LNCaP clone FGC (cell line): Measurements from ENCODE around the gene BMP6.

ENCODE experiments used
- DNase-seq: peaks from one replicate; pipeline ENCODE4 v3.0.0-alpha.2; 2011; ENCODE audit warnings: low read depth
- H3K4me3 ChIP-seq: 2 replicates; pipeline ENCODE4 v1.5.1; 2011; ENCODE audit warnings: mild to moderate bottlenecking, low read depth, low read length, control low read depth
- CTCF ChIP-seq: IDR thresholded peaks from 2 replicates; pipeline ENCODE4 v1.5.1; 2012; ENCODE audit warnings: mild to moderate bottlenecking; ENCODE audit not compliant: control insufficient read depth, insufficient read depth; ENCODE audit errors: extremely low read depth

Gene BMP6

DNA sequence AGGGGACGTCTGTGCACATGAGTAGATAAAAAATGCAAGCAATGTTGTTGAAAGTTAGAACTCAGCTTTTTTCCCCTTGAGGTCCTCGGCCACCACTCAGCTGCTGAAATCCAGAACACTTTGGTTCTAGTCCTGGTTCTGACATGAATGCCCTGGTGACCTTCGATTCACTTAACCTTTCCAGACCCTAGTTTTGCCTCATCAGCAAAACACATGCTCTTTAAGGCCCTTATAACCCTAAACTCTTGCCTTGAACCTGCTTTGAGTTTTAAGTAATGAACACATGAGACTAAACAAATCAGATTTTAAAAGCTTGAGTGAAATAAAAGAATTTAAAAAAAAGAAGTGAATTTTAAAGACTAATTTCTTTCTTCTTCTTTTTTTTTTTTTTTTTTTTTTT lies 33.4 kb downstream of the BMP6 start:
- TF ChIP-seq CTCF = no peak
- H3K4me3 ChIP-seq = no peak overlapping the region
- DNase-seq = no peak

- no peak for DNase-seq
- H3K4me3 ChIP-seq = no peak overlapping the region
- no peak for TF ChIP-seq CTCF
These were observed 35.2 kb downstream of the BMP6 start for GRCh38 chr6:7761051-7761450.

- no peak for TF ChIP-seq CTCF
- no peak for DNase-seq
- no peak overlapping the region for H3K4me3 ChIP-seq
These were observed 36.9 kb downstream of the BMP6 start for GRCh38 chr6:7762760-7763159.

- no peak for TF ChIP-seq CTCF
- no peak overlapping the region for H3K4me3 ChIP-seq
- DNase-seq = no peak
These were observed 38.0 kb downstream of the BMP6 start for GRCh38 chr6:7763881-7764280.

DNA sequence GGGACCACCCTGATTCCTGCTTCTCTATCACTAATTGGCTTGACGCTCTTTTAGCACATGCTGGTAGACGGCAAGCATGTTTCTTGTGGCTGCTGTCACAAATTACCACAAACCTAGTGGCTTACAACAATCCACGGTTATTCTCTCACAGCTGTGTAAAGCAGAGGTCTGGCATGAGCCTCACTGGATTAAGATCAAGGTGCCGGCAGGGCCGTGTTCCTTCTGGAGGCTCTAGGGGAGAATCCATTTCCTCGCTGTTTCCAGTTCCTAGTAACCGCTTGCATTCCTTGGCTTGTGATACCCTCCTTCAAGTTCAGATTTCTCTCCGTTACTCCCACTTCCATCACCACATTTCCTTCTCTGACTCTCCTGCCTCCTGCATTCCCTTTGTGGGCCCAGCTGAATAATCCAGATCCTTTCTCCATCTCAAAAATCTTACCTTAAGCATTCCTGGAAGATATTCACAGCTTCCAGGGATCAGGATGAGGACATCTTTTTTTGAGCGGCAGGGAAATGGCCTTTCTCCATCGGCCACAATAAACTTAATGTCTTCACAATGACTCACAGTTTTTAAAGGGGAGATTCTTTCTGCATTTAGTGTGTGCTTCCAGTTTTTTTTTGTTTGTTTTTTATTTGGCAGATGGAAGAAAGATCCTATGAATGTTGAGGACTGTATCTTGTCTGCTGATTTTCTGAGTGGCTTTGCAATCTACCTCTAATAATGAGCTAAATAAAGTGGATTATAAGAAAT lies 39.9 kb downstream of the BMP6 start:
- no peak for DNase-seq
- TF ChIP-seq CTCF = no peak
- H3K4me3 ChIP-seq = no peak overlapping the region

- H3K4me3 ChIP-seq = no peak overlapping the region
- DNase-seq = no peak
- TF ChIP-seq CTCF = no peak
These were observed 43.8 kb downstream of the BMP6 start for GRCh38 chr6:7769702-7770101.

- H3K4me3 ChIP-seq = no peak overlapping the region
- no peak for TF ChIP-seq CTCF
- DNase-seq = no peak
These were observed 44.2 kb downstream of the BMP6 start for GRCh38 chr6:7770111-7770510.
